Lung microvascular endothelial cell (primary cell): ENCODE results near the gene CCDC148. TPM values are rescaled to one million over a fixed set of nuclear protein-coding genes. Genes with fewer than 3 reads are reported as not detected.

Experiments
- DNase-seq, 2 donors: peaks; one replicate each; pipeline versions ENCODE4 v3.0.0 to v3.0.0-alpha.2; 2010; ENCODE audit warnings: low read depth in 2 of 2
- total RNA-seq: library from RNA; depleted of rRNA; stranded (reverse); fragments of >200 nt; gene quantifications from 2 replicates; pipeline ENCODE4 v1.2.1, GENCODE V29; 2014

Gene CCDC148
- 0.20 and 0.22 TPM in 2 replicates for total RNA-seq

GRCh38 chr2:158456309-158457066 lies at the start of gene CCDC148, which contains the start of gene PKP4:
CCDC148 (minus strand) TSS chr2:158456753; CDS start chr2:158456439, 314 bp downstream.
PKP4 (plus strand) TSS chr2:158456952; CDS start chr2:158533185, 76,233 bp downstream.
- peak; percentile 93 to 94 for DNase-seq

- DNase-seq, result no peak
Measured at GRCh38 chr2:158505448-158505934, 48.9 kb upstream of the CCDC148 start.

GRCh38 chr2:158504088-158504487 lies 47.5 kb upstream of the CCDC148 start:
- no peak for DNase-seq

GRCh38 chr2:158502974-158503373 lies 46.4 kb upstream of the CCDC148 start:
- DNase-seq, result peak in 1 of 2 donors; percentile 37

GRCh38 chr2:158501301-158501700 lies 44.7 kb upstream of the CCDC148 start:
- no peak for DNase-seq

- DNase-seq, result no peak
Measured at GRCh38 chr2:158500333-158500732, 43.8 kb upstream of the CCDC148 start.

GRCh38 chr2:158499383-158499782 lies 42.8 kb upstream of the CCDC148 start:
- no peak for DNase-seq

- no peak for DNase-seq
Measured at GRCh38 chr2:158498749-158499136, 42.2 kb upstream of the CCDC148 start.

GRCh38 chr2:158498043-158498748 lies 41.6 kb upstream of the CCDC148 start:
- no peak for DNase-seq

- no peak for DNase-seq
Measured at GRCh38 chr2:158497486-158497885, 40.9 kb upstream of the CCDC148 start.

- no peak for DNase-seq
Measured at GRCh38 chr2:158496986-158497385, 40.4 kb upstream of the CCDC148 start.

GRCh38 chr2:158495175-158495574 lies 38.6 kb upstream of the CCDC148 start:
- DNase-seq, result no peak

- DNase-seq, result no peak
Measured at GRCh38 chr2:158493458-158493857, 36.9 kb upstream of the CCDC148 start.

GRCh38 chr2:158491072-158491471 lies 34.5 kb upstream of the CCDC148 start:
- no peak for DNase-seq

- DNase-seq, result peak in 1 of 2 donors; percentile 25
Measured at GRCh38 chr2:158489366-158490112, 33.0 kb upstream of the CCDC148 start.

- DNase-seq, result no peak
Measured at GRCh38 chr2:158488442-158489216, 32.1 kb upstream of the CCDC148 start.

- DNase-seq, result peak in 1 of 2 donors; percentile 63
Measured at GRCh38 chr2:158487419-158487818, 30.9 kb upstream of the CCDC148 start.

GRCh38 chr2:158486970-158487325 lies 30.4 kb upstream of the CCDC148 start:
- no peak for DNase-seq

- no peak for DNase-seq
Measured at GRCh38 chr2:158486150-158486969, 29.8 kb upstream of the CCDC148 start.

GRCh38 chr2:158484892-158485556 lies 28.5 kb upstream of the CCDC148 start:
- DNase-seq, result peak in 1 of 2 donors; percentile 75
